Hepatocyte (in vitro differentiated cells): ENCODE results near the gene DSTYK. TPM values are rescaled to one million over a fixed set of nuclear protein-coding genes. Genes with fewer than 3 reads are reported as not detected.

Experiments used
- DNase-seq: peaks from one replicate; pipeline ENCODE4 v3.0.0-alpha.2; 2016; ENCODE audit warnings: low spot score
- H2AFZ ChIP-seq: fragments of 200-600 bp; sonication (generic); 2 replicates; pipeline ENCODE4 v1.6.0; 2016; ENCODE audit warnings: antibody characterized with exemption, mild to moderate bottlenecking
- H3K27ac ChIP-seq: fragments of 200-600 bp; sonication (generic); 2 replicates; pipeline ENCODE4 v1.5.1; 2016; ENCODE audit warnings: mild to moderate bottlenecking
- H3K27me3 ChIP-seq: fragments of 200-600 bp; sonication (generic); 2 replicates; pipeline ENCODE4 v1.6.1; 2016
- H3K36me3 ChIP-seq: fragments of 200-600 bp; sonication (generic); replicated peaks from 2 replicates; pipeline ENCODE4 v1.5.1; 2016; ENCODE audit warnings: low read depth; ENCODE audit not compliant: insufficient read depth
- H3K4me1 ChIP-seq: fragments of 200-600 bp; sonication (generic); 2 replicates; pipeline ENCODE4 v1.5.1; 2016; ENCODE audit warnings: mild to moderate bottlenecking, moderate library complexity; ENCODE audit not compliant: insufficient read depth
- H3K4me2 ChIP-seq: fragments of 200-600 bp; sonication (generic); 2 replicates; pipeline ENCODE4 v1.6.0; 2016
- H3K4me3 ChIP-seq: fragments of 200-600 bp; sonication (generic); 2 replicates; pipeline ENCODE4 v1.5.1; 2016; ENCODE audit warnings: mild to moderate bottlenecking
- H3K79me2 ChIP-seq: fragments of 200-600 bp; sonication (generic); 2 replicates; pipeline ENCODE4 v1.6.0; 2017; ENCODE audit warnings: mild to moderate bottlenecking
- H3K9me2 ChIP-seq: fragments of 200-600 bp; sonication (generic); replicated peaks from 2 replicates; pipeline ENCODE4 v1.6.0; 2017; ENCODE audit warnings: mild to moderate bottlenecking; ENCODE audit not compliant: insufficient read depth
- H3K9me3 ChIP-seq: fragments of 200-600 bp; sonication (generic); 2 replicates; pipeline ENCODE4 v1.5.1; 2016; ENCODE audit warnings: low read depth, mild to moderate bottlenecking
- H4K20me1 ChIP-seq: fragments of 200-600 bp; sonication (generic); 2 replicates; pipeline ENCODE4 v1.6.0; 2016; ENCODE audit warnings: mild to moderate bottlenecking; ENCODE audit not compliant: insufficient read depth, poor library complexity, severe bottlenecking
- CTCF ChIP-seq: fragments of 200-600 bp; sonication (generic); IDR thresholded peaks from 2 replicates; pipeline ENCODE4 v1.5.1; 2016; ENCODE audit warnings: antibody characterized with exemption, mild to moderate bottlenecking; ENCODE audit not compliant: poor library complexity
- EZH2 ChIP-seq: fragments of 200-600 bp; sonication (generic); IDR thresholded peaks from 2 replicates; pipeline ENCODE4 v1.6.1; 2016; ENCODE audit warnings: antibody characterized with exemption, mild to moderate bottlenecking, borderline replicate concordance
- EZH2phosphoT487 ChIP-seq: fragments of 200-600 bp; sonication (generic); IDR thresholded peaks from one replicate; pipeline ENCODE4 v1.6.1; 2018; ENCODE audit warnings: antibody characterized with exemption, mild to moderate bottlenecking, low read depth, moderate library complexity; ENCODE audit not compliant: unreplicated experiment, severe bottlenecking
- WGBS: methylation state at CpG from one replicate; pipeline ENCODE4 v1.1.6; 2016; ENCODE audit warnings: low lambda C conversion rate; ENCODE audit errors: missing lambda C conversion rate; 5-methylcytosine and 5-hydroxymethylcytosine counted together
- polyA plus RNA-seq: library from polyadenylated mRNA; unstranded; fragments of >200 nt; fragmentation: Nextera tagmentation; extraction: Ambion mirVana; gene quantifications from 2 replicates; pipeline ENCODE4 v1.2.1, GENCODE V29; 2016
- total RNA-seq: library from RNA; depleted of rRNA; stranded (reverse); fragments of >200 nt; gene quantifications from 2 replicates; pipeline ENCODE4 v1.2.3, GENCODE V29; 2014

DSTYK gene
- total and polyA plus RNA-seq, 2 experiments from 2014 or later, result 7.7 to 11.0 TPM

- H3K27ac ChIP-seq, result no peak overlapping the region
- H2AFZ ChIP-seq, result no peak overlapping the region
- no peak overlapping the region for H3K4me3 ChIP-seq
- TF ChIP-seq EZH2phosphoT487 (no peak), EZH2 (no peak), CTCF (no peak)
- no peaks in the 10 kb centered on the region for H3K27me3 ChIP-seq
- H3K4me1 ChIP-seq, result peaks cover 10% of the 10 kb centered on the region
- no peaks in the 10 kb centered on the region for H3K9me2 ChIP-seq
- no peak for DNase-seq
- H4K20me1 ChIP-seq, result no peaks in the 10 kb centered on the region
- H3K79me2 ChIP-seq, result no peaks in the 10 kb centered on the region
- no peaks in the 10 kb centered on the region for H3K9me3 ChIP-seq
- no peak overlapping the region for H3K4me2 ChIP-seq
- 86% methylated on average over 8 of the region's 8 CpGs for WGBS
- H3K36me3 ChIP-seq, result no peaks in the 10 kb centered on the region
Measured at GRCh38 chr1:205258719-205259118, 47.2 kb upstream of the DSTYK start.

- TF ChIP-seq EZH2 (no peak), EZH2phosphoT487 (no peak), CTCF (no peak)
- H3K79me2 ChIP-seq, result no peaks in the 10 kb centered on the region
- no peaks in the 10 kb centered on the region for H3K27me3 ChIP-seq
- H3K4me1 ChIP-seq, result peaks cover 10% of the 10 kb centered on the region
- DNase-seq, result no peak
- 80% methylated on average over 7 of the region's 7 CpGs for WGBS
- H2AFZ ChIP-seq, result no peak overlapping the region
- no peak overlapping the region for H3K27ac ChIP-seq
- no peaks in the 10 kb centered on the region for H3K9me2 ChIP-seq
- H3K9me3 ChIP-seq, result no peaks in the 10 kb centered on the region
- no peak overlapping the region for H3K4me3 ChIP-seq
- no peaks in the 10 kb centered on the region for H3K36me3 ChIP-seq
- H4K20me1 ChIP-seq, result no peaks in the 10 kb centered on the region
- no peak overlapping the region for H3K4me2 ChIP-seq
Measured at GRCh38 chr1:205258261-205258691, 46.8 kb upstream of the DSTYK start.

- no peak overlapping the region for H3K27ac ChIP-seq
- no peaks in the 10 kb centered on the region for H3K36me3 ChIP-seq
- H3K27me3 ChIP-seq, result no peaks in the 10 kb centered on the region
- TF ChIP-seq CTCF (no peak), EZH2 (no peak)
- H3K79me2 ChIP-seq, result no peaks in the 10 kb centered on the region
- H3K4me3 ChIP-seq, result no peak overlapping the region
- H3K4me1 ChIP-seq, result peaks cover 10% of the 10 kb centered on the region
- no peak for DNase-seq
- H3K4me2 ChIP-seq, result no peak overlapping the region
- 88% methylated on average over 2 of the region's 2 CpGs for WGBS
- H3K9me3 ChIP-seq, result no peaks in the 10 kb centered on the region
- H2AFZ ChIP-seq, result no peak overlapping the region
- H4K20me1 ChIP-seq, result no peaks in the 10 kb centered on the region
- H3K9me2 ChIP-seq, result no peaks in the 10 kb centered on the region
Measured at GRCh38 chr1:205257735-205258134, 46.2 kb upstream of the DSTYK start.
